OCI-LY7 (cell line): Measurements from ENCODE around the gene TPD52L2. TPM values are rescaled to one million over a fixed set of nuclear protein-coding genes. Genes with fewer than 3 reads are reported as not detected.

Experiments
- BruUV-seq: library from RNA; stranded (reverse); fragments of 400-500 nt; replicated peaks from 2 replicates; lab custom pipeline; 2021; lab: Mats Ljungman, UMichigan
- CTCF ChIA-PET: fragments of 300-600 bp; sonication (Branson Sonifier 250); formaldehyde crosslinking; loops from one replicate; lab custom pipeline; 2022; ENCODE audit warnings: antibody characterized with exemption; ENCODE audit not compliant: unreplicated experiment; lab: Charles Lee
- POLR2A ChIA-PET: fragments of 300-600 bp; sonication (Branson Sonifier 250); formaldehyde crosslinking; loops from one replicate; lab custom pipeline; 2022; ENCODE audit warnings: antibody characterized with exemption; lab: Charles Lee
- DNase-seq: peaks from one replicate; pipeline ENCODE4 v3.0.0-alpha.2; 2015; ENCODE audit warnings: low spot score
- H2AFZ ChIP-seq: fragments of 200-600 bp; sonication (generic), shearing (Covaris generic); 2 replicates; pipeline ENCODE4 v1.6.1; 2014; ENCODE audit warnings: mild to moderate bottlenecking, antibody characterized with exemption, low read length, moderate library complexity
- H3K27ac ChIP-seq: fragments of 200-600 bp; sonication (generic); 2 replicates; pipeline ENCODE4 v1.5.1; 2014; ENCODE audit warnings: mixed run types, low read depth, mild to moderate bottlenecking, moderate library complexity, low read length, inconsistent platforms; ENCODE audit not compliant: poor library complexity, severe bottlenecking
- H3K36me3 ChIP-seq: fragments of 200-600 bp; sonication (generic); 2 replicates; pipeline ENCODE4 v1.6.1; 2014; ENCODE audit warnings: mild to moderate bottlenecking, antibody characterized with exemption, low read length, moderate library complexity, mixed read lengths; ENCODE audit not compliant: insufficient read depth
- H3K4me1 ChIP-seq: fragments of 200-600 bp; sonication (generic); 2 replicates; pipeline ENCODE4 v1.5.1; 2014; ENCODE audit warnings: mild to moderate bottlenecking, low read length; ENCODE audit not compliant: insufficient read depth, poor library complexity, severe bottlenecking
- H3K4me2 ChIP-seq: fragments of 200-600 bp; sonication (generic); 2 replicates; pipeline ENCODE4 v1.6.1; 2014; ENCODE audit warnings: mild to moderate bottlenecking, low read length
- H3K4me3 ChIP-seq: fragments of 200-600 bp; sonication (generic); 2 replicates; pipeline ENCODE4 v1.5.1; 2014; ENCODE audit warnings: mild to moderate bottlenecking, low read depth, low read length; ENCODE audit not compliant: poor library complexity, severe bottlenecking
- H3K79me2 ChIP-seq: fragments of 200-600 bp; sonication (generic); 2 replicates; pipeline ENCODE4 v1.6.1; 2016; ENCODE audit warnings: low read depth, mild to moderate bottlenecking, low read length, moderate library complexity, mixed read lengths; ENCODE audit not compliant: insufficient read depth
- H3K9me2 ChIP-seq: fragments of 200-600 bp; sonication (generic); 2 replicates; pipeline ENCODE4 v1.6.1; 2016; ENCODE audit warnings: mild to moderate bottlenecking, low read length, mixed read lengths; ENCODE audit not compliant: insufficient read depth
- H3K9me3 ChIP-seq: fragments of 200-600 bp; sonication (generic); 2 replicates; pipeline ENCODE4 v1.6.1; 2014; ENCODE audit warnings: mild to moderate bottlenecking, mixed run types, low read length, mixed read lengths
- H4K20me1 ChIP-seq: fragments of 200-600 bp; sonication (generic); 2 replicates; pipeline ENCODE4 v1.6.1; 2014; ENCODE audit warnings: mild to moderate bottlenecking, antibody characterized with exemption, low read length, moderate library complexity, mixed read lengths; ENCODE audit not compliant: insufficient read depth
- EZH2phosphoT487 ChIP-seq: fragments of 200-600 bp; sonication (generic); IDR thresholded peaks from 2 replicates; pipeline ENCODE4 v1.6.1; 2018; ENCODE audit warnings: low read depth, borderline replicate concordance, mild to moderate bottlenecking, mixed run types, antibody characterized with exemption, low read length, moderate library complexity, mixed read lengths
- intact Hi-C: fragments of 100-400 bp; cut with micrococcal nuclease; formaldehyde crosslinking; loops from one replicate; pipeline ENCODE4 v1.10.0; 2022; ENCODE audit not compliant: unreplicated experiment
- total RNA-seq, 2 experiments: library from RNA; depleted of rRNA in 1 of 2; stranded (reverse); fragments of >200 nt in 1 of 2; shearing (Covaris generic) in 1 of 2; gene quantifications; 2 replicates each; pipeline ENCODE4 v1.2.3, GENCODE V29; 2014 to 2022
- TF ChIP-seq, protein P1 (sequence below): fragments of 200-600 bp; sonication (generic); conservative IDR thresholded peaks from 2 replicates; pipeline ENCODE4 v1.5.1; 2014; ENCODE audit warnings: mild to moderate bottlenecking, antibody characterized with exemption, low read length, moderate library complexity, mixed read lengths

The TPD52L2 gene
- total RNA-seq, 2 experiments from 2014 or later: 27.2 to 51.0 TPM

DNA sequence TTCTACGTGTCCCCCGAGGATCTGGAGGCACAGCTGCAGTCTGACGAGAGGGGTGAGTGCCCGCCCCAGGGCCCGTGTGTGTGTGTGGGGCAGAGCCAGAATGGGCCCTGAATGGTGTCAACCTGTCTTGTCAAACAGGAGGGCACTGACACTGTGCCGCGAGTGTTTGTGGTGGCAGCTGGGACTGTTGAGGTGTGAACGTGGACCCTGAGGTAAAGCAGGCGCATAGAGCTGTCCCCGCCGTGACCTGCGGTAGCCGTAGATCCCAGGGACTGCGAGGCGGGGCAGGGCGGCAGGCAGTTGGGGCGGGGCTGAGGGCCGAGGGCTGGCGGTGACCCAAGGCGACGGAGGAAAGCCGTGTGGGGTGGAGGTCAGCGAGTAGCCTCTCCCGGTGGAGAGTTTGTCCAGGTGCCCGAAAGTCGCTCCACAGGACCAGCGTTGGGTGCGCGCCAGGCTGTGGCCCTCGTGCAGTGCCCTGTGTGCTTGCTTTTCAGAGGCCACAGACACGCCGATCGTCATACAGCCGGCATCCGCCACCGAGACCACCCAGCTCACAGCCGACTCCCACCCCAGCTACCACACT is 66.0 kb downstream of the TPD52L2 start:
- POLR2A ChIA-PET: no interaction called here
- Histone ChIP-seq H2AFZ (no peak overlapping the region), H3K9me2 (no peaks in the 10 kb centered on the region), H3K4me3 (no peak overlapping the region), H3K9me3 (no peaks in the 10 kb centered on the region), H3K4me1 (no peaks in the 10 kb centered on the region), H3K27ac (no peak overlapping the region), H3K4me2 (no peak overlapping the region), H3K36me3 (peaks cover 85% of the 10 kb centered on the region), H3K79me2 (no peaks in the 10 kb centered on the region), H4K20me1 (no peaks in the 10 kb centered on the region; the same call in 1 of the 2 replicates)
- CTCF ChIA-PET: no interaction called here
- no TSS peak for BruUV-seq
- intact Hi-C loops: no loop called here
- TF ChIP-seq EZH2phosphoT487: no peak
- TF ChIP-seq, protein P1, sequence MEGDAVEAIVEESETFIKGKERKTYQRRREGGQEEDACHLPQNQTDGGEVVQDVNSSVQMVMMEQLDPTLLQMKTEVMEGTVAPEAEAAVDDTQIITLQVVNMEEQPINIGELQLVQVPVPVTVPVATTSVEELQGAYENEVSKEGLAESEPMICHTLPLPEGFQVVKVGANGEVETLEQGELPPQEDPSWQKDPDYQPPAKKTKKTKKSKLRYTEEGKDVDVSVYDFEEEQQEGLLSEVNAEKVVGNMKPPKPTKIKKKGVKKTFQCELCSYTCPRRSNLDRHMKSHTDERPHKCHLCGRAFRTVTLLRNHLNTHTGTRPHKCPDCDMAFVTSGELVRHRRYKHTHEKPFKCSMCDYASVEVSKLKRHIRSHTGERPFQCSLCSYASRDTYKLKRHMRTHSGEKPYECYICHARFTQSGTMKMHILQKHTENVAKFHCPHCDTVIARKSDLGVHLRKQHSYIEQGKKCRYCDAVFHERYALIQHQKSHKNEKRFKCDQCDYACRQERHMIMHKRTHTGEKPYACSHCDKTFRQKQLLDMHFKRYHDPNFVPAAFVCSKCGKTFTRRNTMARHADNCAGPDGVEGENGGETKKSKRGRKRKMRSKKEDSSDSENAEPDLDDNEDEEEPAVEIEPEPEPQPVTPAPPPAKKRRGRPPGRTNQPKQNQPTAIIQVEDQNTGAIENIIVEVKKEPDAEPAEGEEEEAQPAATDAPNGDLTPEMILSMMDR: no peak
- DNase-seq: no peak

DNA sequence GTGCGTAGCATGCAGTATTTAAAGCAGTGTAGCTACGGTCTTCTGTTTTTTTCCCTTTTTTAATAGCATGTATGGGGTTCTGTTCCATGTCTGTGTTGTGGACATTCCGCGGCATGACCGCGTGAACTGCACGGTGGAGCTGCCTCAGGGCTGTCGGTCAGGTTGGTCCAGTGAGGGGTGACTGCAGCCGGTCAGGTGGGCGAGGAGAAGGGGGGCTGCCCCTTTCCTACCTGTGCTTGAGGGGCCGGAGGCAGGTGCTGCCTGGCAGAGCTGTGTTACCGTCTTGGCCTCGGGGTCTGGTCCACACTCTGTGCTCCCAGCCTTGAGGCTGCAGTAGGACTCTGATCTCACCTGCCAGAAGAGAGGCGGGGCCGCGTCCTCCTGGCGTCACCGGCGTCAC is 66.7 kb downstream of the TPD52L2 start:
- H3K36me3 ChIP-seq: peaks cover 78% of the 10 kb centered on the region
- TF ChIP-seq, protein P1: no peak
- TF ChIP-seq EZH2phosphoT487: no peak
- ChIA-PET CTCF (no interaction called here), POLR2A (no interaction called here)
- no peaks in the 10 kb centered on the region for H3K9me2 ChIP-seq
- no peaks in the 10 kb centered on the region for H3K4me1 ChIP-seq
- no peaks in the 10 kb centered on the region; the same call in 1 of the 2 replicates for H4K20me1 ChIP-seq
- H3K4me3 ChIP-seq: no peak overlapping the region
- intact Hi-C loops: no loop called here
- H3K9me3 ChIP-seq: no peaks in the 10 kb centered on the region
- no peak for DNase-seq
- BruUV-seq: no TSS peak
- no peak overlapping the region for H3K4me2 ChIP-seq
- H3K79me2 ChIP-seq: no peaks in the 10 kb centered on the region
- H2AFZ ChIP-seq: no peak overlapping the region
- no peak overlapping the region for H3K27ac ChIP-seq

DNA sequence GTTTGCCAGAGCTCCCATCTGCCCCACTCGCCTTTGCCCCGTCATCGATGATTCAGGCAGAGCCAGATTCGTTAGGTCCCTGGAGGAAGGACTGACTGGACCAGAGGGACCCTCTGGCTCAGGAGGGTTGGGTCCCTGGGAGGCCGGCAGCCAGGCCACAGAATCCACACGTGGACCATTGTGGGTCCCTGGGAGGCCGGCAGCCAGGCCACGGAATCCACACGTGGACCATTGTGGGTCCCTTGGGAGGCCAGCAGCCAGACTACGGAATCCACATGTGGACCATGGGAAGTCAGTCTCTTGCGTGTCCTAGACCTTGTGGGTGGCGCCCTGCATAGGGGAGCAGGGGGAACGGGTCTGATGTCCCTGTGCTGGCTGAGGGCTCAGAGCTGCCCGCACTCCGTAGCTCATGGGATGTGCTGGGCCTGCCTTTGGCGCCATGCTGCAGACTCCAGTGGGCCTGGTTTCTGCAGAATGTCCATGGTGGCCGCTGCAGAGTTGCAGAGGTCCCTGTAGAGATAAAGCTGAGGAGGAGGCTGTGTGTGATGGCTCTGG is 67.6 kb downstream of the TPD52L2 start:
- H4K20me1 ChIP-seq: no peaks in the 10 kb centered on the region
- no peaks in the 10 kb centered on the region for H3K9me2 ChIP-seq
- ChIA-PET POLR2A (no interaction called here), CTCF (no interaction called here)
- no TSS peak for BruUV-seq
- no peak overlapping the region for H2AFZ ChIP-seq
- H3K79me2 ChIP-seq: no peaks in the 10 kb centered on the region
- peaks cover 77% of the 10 kb centered on the region for H3K36me3 ChIP-seq
- H3K9me3 ChIP-seq: no peaks in the 10 kb centered on the region
- H3K4me2 ChIP-seq: no peak overlapping the region
- intact Hi-C loops: no loop called here
- H3K4me3 ChIP-seq: no peak overlapping the region
- no peaks in the 10 kb centered on the region for H3K4me1 ChIP-seq
- no peak overlapping the region for H3K27ac ChIP-seq
- no peak for DNase-seq
- TF ChIP-seq, protein P1: no peak
- TF ChIP-seq EZH2phosphoT487: no peak
